ENCODE measurements around the gene CNTN5. TPM values are rescaled to one million over a fixed set of nuclear protein-coding genes. Genes with fewer than 3 reads are reported as not detected.

The CNTN5 gene
- total and polyA plus RNA-seq, 2 donors (not counting 1 experiment from before 2014, with no cell fraction given) = not detected

- no peaks in the 10 kb centered on the region for H3K27me3 Mint-ChIP-seq
These were observed 752.9 kb downstream of the CNTN5 start for GRCh38 chr11:99773646-99774045.

DNA sequence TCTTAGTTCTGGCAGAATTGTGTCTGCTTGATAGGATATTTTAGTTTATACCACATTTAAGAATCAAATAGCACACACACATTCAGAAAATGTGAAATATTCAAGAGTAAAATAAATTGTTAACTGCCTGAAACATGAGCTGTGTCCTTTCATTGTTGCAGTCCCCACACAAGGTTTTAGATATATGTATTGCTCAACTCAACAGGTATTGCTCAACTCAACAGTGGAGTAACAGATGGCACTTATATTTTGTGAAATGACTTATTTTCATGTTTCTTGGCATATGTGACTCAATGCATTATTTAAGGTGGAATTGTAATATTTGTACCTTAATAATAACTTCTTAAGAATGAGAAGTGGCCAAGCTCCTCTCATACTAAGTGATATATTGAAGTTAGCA lies 760.3 kb downstream of the CNTN5 start:
- CTCF ChIA-PET = no interaction called here
- no peak overlapping the region for H3K27ac ChIP-seq (ENCODE audit: low read length in 2 of 2)
- DNase-seq (no peak), ATAC-seq (ENCODE audit: low read depth) (no peak)
- no peaks in the 10 kb centered on the region for H3K4me1 ChIP-seq (ENCODE audit: control insufficient read depth in 2 of 2, insufficient read depth in 2 of 2, low read length in 2 of 2)
- TF ChIP-seq, protein P1, sequence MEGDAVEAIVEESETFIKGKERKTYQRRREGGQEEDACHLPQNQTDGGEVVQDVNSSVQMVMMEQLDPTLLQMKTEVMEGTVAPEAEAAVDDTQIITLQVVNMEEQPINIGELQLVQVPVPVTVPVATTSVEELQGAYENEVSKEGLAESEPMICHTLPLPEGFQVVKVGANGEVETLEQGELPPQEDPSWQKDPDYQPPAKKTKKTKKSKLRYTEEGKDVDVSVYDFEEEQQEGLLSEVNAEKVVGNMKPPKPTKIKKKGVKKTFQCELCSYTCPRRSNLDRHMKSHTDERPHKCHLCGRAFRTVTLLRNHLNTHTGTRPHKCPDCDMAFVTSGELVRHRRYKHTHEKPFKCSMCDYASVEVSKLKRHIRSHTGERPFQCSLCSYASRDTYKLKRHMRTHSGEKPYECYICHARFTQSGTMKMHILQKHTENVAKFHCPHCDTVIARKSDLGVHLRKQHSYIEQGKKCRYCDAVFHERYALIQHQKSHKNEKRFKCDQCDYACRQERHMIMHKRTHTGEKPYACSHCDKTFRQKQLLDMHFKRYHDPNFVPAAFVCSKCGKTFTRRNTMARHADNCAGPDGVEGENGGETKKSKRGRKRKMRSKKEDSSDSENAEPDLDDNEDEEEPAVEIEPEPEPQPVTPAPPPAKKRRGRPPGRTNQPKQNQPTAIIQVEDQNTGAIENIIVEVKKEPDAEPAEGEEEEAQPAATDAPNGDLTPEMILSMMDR (IDR thresholded peaks at IDR 0.05) = no peak
- TF ChIP-seq EZH2 (IDR thresholded peaks at IDR 0.05; ENCODE audit: borderline replicate concordance, insufficient read depth, low read depth, low read length, poor library complexity, severe bottlenecking) = no peak
- no peak overlapping the region for H3K4me3 Mint-ChIP-seq
- no peak overlapping the region for H3K9ac ChIP-seq (ENCODE audit: low read length)
- no peaks in the 10 kb centered on the region for H3K36me3 ChIP-seq (replicated peaks in 1 of 2; ENCODE audit: control extremely low read depth in 1 of 2, control insufficient read depth in 1 of 2, extremely low read depth in 1 of 2, insufficient read depth in 2 of 2, low read length in 1 of 2)
- no peaks in the 10 kb centered on the region for H3K79me2 ChIP-seq (ENCODE audit: control insufficient read depth, insufficient read depth, low read length)
- POLR2A ChIA-PET = no interaction called here
- H3K4me1 Mint-ChIP-seq = no peaks in the 10 kb centered on the region
- no peak overlapping the region for H3K4me2 ChIP-seq (replicated peaks; ENCODE audit: low read depth, low read length, poor library complexity, severe bottlenecking)
- no peaks in the 10 kb centered on the region for H4K20me1 ChIP-seq (ENCODE audit: control insufficient read depth, insufficient read depth, low read length, poor library complexity, severe bottlenecking)
- intact Hi-C loops (cut with micrococcal nuclease) = no loop called here
- no peaks in the 10 kb centered on the region for H3K27me3 ChIP-seq (replicated peaks in 1 of 4; ENCODE audit: control extremely low read depth in 1 of 4, control insufficient read depth in 3 of 4, insufficient read depth in 4 of 4, low read length in 3 of 4)
- H3K9me3 ChIP-seq (ENCODE audit: control extremely low read depth in 1 of 3, control insufficient read depth in 2 of 3, insufficient read depth in 1 of 3, low read length in 2 of 3) = no peaks in the 10 kb centered on the region
- H3K4me3 ChIP-seq (ENCODE audit: control extremely low read depth in 1 of 5, extremely low read depth in 1 of 5, insufficient read depth in 1 of 5, low read depth in 2 of 5, low read length in 4 of 5) = no peak overlapping the region
- H3K27me3 Mint-ChIP-seq = no peaks in the 10 kb centered on the region
- no peak overlapping the region for H3K27ac Mint-ChIP-seq
- H2AFZ ChIP-seq (ENCODE audit: insufficient read depth, low read depth, low read length, poor library complexity, severe bottlenecking) = no peak overlapping the region
- peaks cover under 1% of the 10 kb centered on the region for H3K9me3 Mint-ChIP-seq (ENCODE audit: insufficient read depth)

More at GRCh38 chr11:99773646-99774045, 752.9 kb downstream of the CNTN5 start:
- H3K4me1 ChIP-seq (ENCODE audit: control insufficient read depth in 2 of 2, insufficient read depth in 2 of 2, low read length in 2 of 2) = no peaks in the 10 kb centered on the region
- no peaks in the 10 kb centered on the region for H3K36me3 ChIP-seq (replicated peaks in 1 of 2; ENCODE audit: control extremely low read depth in 1 of 2, control insufficient read depth in 1 of 2, extremely low read depth in 1 of 2, insufficient read depth in 2 of 2, low read length in 1 of 2)
- H4K20me1 ChIP-seq (ENCODE audit: control insufficient read depth, insufficient read depth, low read length, poor library complexity, severe bottlenecking) = no peaks in the 10 kb centered on the region
- TF ChIP-seq EZH2 (IDR thresholded peaks at IDR 0.05; ENCODE audit: borderline replicate concordance, insufficient read depth, low read depth, low read length, poor library complexity, severe bottlenecking) = no peak
- TF ChIP-seq, protein P1 (IDR thresholded peaks at IDR 0.05) = no peak
- no peak overlapping the region for H3K27ac ChIP-seq (ENCODE audit: low read length in 2 of 2)
- H3K27me3 ChIP-seq (replicated peaks in 1 of 4; ENCODE audit: control extremely low read depth in 1 of 4, control insufficient read depth in 3 of 4, insufficient read depth in 4 of 4, low read length in 3 of 4) = no peaks in the 10 kb centered on the region
- H2AFZ ChIP-seq (ENCODE audit: insufficient read depth, low read depth, low read length, poor library complexity, severe bottlenecking) = no peak overlapping the region
- Mint-ChIP-seq H3K9me3 (ENCODE audit: insufficient read depth) (no peaks in the 10 kb centered on the region), H3K27ac (no peak overlapping the region), H3K4me3 (no peak overlapping the region), H3K4me1 (no peaks in the 10 kb centered on the region)
- H3K4me3 ChIP-seq (ENCODE audit: control extremely low read depth in 1 of 5, extremely low read depth in 1 of 5, insufficient read depth in 1 of 5, low read depth in 2 of 5, low read length in 4 of 5) = no peak overlapping the region
- ATAC-seq (ENCODE audit: low read depth) (no peak), DNase-seq (no peak)
- WGBS (ENCODE audit: insufficient coverage) = 85% methylated on average over 4 of the region's 5 CpGs
- no peak overlapping the region for H3K4me2 ChIP-seq (replicated peaks; ENCODE audit: low read depth, low read length, poor library complexity, severe bottlenecking)
- H3K9ac ChIP-seq (ENCODE audit: low read length) = no peak overlapping the region
- CTCF ChIA-PET = no interaction called here
- no peaks in the 10 kb centered on the region for H3K9me3 ChIP-seq (ENCODE audit: control extremely low read depth in 1 of 3, control insufficient read depth in 2 of 3, insufficient read depth in 1 of 3, low read length in 2 of 3)
- H3K79me2 ChIP-seq (ENCODE audit: control insufficient read depth, insufficient read depth, low read length) = no peaks in the 10 kb centered on the region
- POLR2A ChIA-PET = no interaction called here
- intact Hi-C loops (cut with micrococcal nuclease) = no loop called here

Measured in B cell (primary cell).